Glomerular visceral epithelial cell (primary cell): ENCODE data around the gene COX15.
"Not testable (repeated sequence)": the region's sequence is repeated elsewhere in the genome, so short reads cannot be mapped to it uniquely, and the experiment has no call there.

Experiments
- DNase-seq: peaks from one replicate; pipeline ENCODE4 v3.0.0-alpha.2; 2016; ENCODE audit errors: extremely low spot score

The COX15 gene

GRCh38 chr10:99732033-99732842 lies at the start of gene COX15, which contains the start of gene CUTC:
Gene COX15 (minus strand): TSS chr10:99732127. CDS start chr10:99732049, 78 bp downstream.
Gene CUTC (plus strand): TSS chr10:99732234. CDS start chr10:99732349, 115 bp downstream.
- DNase-seq: peak; percentile 97

GRCh38 chr10:99779335-99779734 lies 47.4 kb upstream of the COX15 start:
- DNase-seq: peak; percentile 73

GRCh38 chr10:99777918-99778714 lies 46.2 kb upstream of the COX15 start:
- no peak for DNase-seq

GRCh38 chr10:99775850-99776249 lies 43.9 kb upstream of the COX15 start:
- peak; percentile 47 for DNase-seq

DNA sequence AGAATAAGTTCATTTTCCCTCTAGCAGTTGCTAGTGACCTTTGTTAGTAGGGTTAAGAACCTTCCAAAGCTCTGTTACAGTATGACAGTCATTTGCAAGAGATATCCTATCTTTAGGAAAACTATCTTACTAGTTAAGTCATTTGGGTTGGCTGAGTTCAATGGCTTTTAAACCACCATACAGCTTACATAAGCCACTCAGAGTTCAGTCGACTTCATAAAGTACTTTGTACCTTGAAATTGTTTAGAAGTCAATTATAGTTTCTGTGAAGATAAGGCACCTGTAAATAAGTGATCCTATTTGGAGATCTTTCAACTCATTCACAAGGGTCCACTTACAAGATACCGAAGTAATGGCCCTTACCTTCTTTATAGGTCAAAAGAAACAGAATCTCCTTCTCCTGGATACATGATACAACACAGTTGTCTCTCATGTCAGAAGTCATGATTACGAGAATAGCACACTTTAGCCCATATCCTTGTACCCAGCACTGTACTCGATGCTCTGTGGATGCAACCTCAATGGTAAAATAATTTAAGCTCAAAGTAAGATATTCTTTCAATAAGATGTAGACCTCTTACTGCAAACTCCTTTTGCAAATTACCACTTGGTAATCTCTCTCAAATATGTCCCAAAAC lies 38.6 kb upstream of the COX15 start:
- no peak for DNase-seq

- no peak for DNase-seq
Measured at GRCh38 chr10:99769706-99770105, 37.8 kb upstream of the COX15 start.

DNA sequence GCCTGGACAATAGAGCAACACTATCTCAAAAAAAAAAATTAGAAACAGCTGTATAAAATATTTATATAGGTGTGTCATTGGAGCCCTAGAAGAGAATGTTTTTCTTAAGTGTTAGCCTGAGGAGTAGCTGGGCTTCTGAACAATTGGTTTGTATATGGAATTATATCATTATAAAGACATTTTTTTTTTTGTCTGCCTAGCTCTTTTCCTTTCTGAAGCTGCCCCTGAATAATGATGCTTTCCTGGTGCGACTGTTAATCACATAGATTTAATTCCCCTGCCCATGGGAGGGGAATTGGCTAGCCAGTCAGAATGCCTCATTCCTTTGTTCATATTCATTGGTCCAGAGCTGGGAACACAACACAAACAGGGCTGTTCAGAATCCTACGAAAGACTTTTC lies 36.6 kb upstream of the COX15 start:
- no peak for DNase-seq

DNA sequence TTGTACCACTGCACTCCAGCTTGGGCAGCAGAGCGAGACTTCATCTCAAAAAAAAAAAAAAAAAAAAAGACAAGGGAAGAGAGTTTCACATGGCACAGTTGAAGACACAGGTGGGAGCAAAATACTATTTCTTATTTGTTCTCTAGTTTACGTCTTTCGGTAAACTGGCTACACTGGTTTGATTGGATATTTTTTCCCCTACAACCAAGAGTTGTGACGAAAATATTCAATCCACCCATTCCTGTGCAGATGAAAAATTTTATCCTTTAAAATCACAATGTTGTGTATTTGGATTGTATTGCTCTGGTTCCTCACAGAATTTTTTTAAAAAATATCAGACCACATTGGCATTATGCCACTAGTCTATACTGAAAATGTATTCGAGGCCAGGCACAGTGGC lies 36.0 kb upstream of the COX15 start:
- DNase-seq: no peak

DNA sequence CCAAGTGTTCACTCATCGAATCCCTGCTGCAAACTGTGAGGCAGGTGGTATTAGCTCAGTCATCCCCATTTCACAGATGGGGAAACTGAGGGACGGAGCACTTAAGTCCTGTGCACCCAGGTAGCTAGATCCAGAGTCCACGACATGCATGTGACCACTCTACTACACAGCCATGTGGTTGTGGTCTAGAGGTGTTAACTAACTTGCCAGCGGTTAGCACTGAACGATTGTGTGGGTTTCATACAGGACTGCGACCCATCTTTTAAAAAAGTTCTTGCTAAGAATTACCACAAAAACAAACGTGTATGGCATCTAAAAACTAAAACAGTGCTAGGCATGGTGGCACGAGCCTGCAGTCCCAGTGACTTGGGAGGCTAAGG lies 34.4 kb upstream of the COX15 start:
- DNase-seq: no peak

- no peak for DNase-seq
Measured at GRCh38 chr10:99765672-99766301, 33.9 kb upstream of the COX15 start.

DNA sequence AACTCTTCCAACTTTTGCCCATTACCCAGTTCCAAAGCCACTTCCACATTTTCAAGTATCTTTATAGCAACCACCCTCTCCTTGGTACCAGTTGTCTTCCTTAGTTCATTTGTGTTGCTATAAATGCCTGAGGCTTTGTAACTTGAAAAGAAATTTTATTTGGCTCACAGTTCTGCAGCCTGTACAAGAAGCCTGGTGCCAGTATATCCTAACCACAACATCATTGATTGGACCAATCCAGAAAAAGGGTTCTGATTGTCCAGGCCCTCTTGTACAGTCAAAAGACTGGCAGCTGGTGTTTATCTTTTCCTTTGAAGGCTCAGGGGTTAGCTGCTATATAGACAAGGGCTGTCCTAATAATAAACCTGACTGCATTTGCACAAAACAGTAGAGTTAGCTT lies 29.4 kb upstream of the COX15 start:
- no peak for DNase-seq

DNA sequence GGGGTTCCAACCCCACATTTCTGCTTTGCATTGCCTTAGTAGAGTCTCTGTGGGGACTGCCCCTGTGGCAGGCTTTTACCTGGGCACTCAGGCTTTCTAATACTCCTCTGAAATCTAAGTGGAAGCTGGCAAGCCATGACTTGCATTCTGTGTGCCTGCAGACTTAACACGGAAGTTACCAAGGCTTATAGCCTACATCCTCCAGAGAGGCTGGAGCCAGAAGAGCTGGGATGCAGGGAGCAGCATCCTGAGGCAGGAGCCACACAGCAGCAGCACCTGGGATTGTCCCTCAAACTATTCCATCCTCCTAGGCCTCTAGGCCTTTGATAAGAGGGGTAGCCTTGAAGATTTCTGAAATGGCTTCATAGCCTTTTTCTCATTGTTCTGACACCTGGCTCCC lies 28.4 kb upstream of the COX15 start:
- no peak for DNase-seq

DNA sequence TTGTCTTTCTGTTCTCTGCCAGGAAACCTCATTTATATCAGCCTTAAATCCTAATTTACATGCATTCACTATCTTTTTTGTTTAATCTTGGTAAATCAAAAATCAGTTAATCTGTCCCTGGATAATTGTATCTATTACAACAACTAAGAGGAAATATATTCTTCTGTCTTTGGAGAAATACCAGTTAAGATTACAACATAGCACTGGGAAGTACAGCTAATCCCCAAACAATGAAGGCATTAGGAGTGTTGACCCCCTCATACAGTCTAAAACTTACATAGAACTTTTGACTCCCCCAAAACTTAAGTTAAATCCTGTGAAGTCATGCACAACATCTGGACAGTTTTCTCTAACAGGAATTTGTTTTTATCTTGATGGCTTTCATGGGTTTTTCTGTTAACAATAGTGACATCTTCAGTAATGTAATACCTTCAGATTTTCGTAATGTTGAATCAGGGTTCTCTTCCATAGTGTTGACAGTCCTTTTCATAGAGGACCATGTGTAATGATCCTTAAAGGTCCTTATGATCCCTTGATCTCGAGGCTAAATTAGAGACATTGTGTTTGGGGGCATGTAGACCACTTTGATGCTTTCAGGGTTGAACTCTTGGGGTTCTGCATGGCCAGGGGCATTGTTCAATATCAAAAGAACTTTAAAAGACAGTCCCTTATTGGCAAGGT lies 26.4 kb upstream of the COX15 start:
- DNase-seq: no peak

DNA sequence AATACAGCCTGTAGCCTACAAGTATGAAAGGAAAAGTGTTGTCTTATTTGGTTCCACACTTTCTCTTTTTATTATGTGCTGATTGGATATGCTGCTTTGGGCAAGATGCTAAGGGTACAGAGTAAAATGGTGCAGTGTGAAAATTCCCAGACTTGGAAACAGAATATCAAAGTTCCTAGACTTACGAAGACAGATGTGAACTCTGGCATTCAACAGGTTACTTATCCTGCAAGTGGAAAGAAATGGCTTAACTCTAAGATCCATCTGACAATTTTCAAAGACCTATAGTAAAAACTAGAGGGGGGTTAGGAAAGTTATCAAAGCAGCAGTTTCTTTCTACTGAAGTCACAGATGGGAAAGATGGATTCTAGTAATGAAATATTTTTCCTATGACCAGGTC lies 24.2 kb upstream of the COX15 start:
- no peak for DNase-seq

DNA sequence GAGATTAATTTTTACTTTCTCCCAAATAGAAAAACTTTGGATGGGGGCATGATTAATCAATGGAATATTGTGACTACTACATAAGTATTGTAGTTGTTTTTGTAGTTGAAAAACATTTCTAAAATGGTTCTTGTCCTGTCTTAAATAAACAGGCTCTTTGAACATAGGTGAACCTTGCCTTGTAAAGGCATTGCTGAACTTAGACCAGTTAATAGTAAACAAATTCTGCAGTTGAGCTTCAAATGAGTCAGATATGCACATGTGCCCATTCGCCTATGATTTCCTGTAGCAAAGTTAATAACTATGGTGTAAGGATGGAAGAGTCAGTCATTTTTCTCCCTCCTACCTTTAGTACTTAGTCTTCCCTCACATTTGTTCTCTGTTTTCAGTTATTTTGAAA lies 22.7 kb upstream of the COX15 start:
- DNase-seq: no peak

DNA sequence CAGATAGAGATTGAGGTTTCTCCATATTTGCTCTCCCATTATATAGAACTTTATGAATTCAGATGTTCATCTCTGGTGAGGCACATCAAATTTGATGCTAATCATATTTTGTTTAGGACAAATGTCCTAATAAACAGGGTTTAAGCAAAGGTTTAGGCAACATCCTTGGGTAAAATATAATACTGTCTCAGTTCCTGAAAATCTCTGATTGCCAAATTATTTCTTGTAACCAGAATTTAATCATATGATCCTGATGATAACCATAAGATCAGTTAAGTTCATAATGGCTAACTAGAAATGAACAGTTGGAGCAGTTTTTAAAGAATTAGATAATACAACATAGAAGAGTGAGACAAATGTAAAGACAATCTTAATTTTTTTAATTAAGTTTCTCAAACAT lies 18.7 kb upstream of the COX15 start:
- no peak for DNase-seq

DNA sequence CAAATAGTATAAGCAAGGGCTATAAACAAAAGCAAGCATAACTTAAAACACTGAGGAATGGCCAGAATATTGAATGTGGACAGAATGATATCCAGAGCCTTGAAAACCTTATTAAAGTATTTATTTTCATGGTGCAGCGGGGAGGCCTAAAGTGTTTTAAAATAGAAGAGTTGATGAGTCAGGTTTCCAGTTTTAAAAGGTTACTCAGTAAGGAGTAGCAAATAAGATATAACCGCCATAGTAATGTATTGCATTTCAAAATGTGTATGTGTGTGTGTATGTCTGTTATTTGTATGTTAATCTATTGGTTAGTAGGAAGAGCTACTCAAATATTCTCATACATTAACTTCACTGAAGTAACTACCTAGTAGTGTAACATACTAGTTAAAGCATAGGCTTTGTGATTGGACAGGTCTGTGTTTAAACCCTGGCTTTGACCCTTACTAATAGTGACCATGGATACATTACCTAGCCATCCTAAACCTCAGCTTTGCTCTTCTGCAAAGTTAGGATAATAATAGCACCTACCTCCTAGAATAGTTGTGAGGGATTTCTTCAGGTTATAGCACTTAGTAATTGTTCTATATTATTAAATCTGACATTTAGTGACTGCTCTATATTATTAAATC lies 17.0 kb upstream of the COX15 start:
- DNase-seq: no peak

GRCh38 chr10:99746166-99746565 lies 14.2 kb upstream of the COX15 start:
- DNase-seq: not testable (repeated sequence)

- no peak for DNase-seq
Measured at GRCh38 chr10:99743841-99744240, 11.9 kb upstream of the COX15 start.

- no peak for DNase-seq
Measured at GRCh38 chr10:99742701-99743100, 10.8 kb upstream of the COX15 start.

DNA sequence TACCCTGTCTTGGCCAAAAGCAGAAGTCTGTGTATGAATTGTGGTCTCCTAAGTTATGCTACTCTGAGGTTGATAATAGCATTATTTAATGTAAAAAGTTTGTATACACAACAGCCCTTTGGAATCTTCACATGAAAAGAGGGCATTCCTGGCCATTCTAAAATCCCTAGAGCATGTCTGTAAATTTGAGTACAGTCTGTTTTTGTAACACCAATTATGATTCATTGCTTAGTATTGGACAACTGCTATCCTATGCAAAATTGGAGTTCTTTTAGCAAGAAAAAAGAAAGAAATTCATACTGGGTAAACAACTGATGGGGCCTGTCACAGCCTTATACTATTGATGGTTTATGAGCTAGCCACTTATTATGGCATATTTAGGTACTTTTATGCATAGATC lies 10.3 kb upstream of the COX15 start:
- no peak for DNase-seq
